SU-DHL-6 (cell line): ENCODE results near the gene SAMSN1.

ENCODE experiments used
- H2AFZ ChIP-seq: fragments of 200-600 bp; sonication (generic); 2 replicates; pipeline ENCODE4 v1.6.1; 2014; ENCODE audit warnings: low read depth, mild to moderate bottlenecking, moderate library complexity, mixed read lengths, antibody characterized with exemption, low read length; ENCODE audit not compliant: severe bottlenecking
- H3F3A ChIP-seq: fragments of 200-600 bp; shearing (Covaris generic); 2 replicates; pipeline ENCODE4 v1.6.0; 2016; ENCODE audit warnings: antibody characterized with exemption, mild to moderate bottlenecking; ENCODE audit not compliant: insufficient read depth
- H3K27ac ChIP-seq: fragments of 200-600 bp; sonication (generic); 2 replicates; pipeline ENCODE4 v1.5.1; 2016; ENCODE audit warnings: low read depth, mild to moderate bottlenecking, low read length, moderate library complexity, mixed read lengths
- H3K27me3 ChIP-seq: fragments of 200-600 bp; sonication (generic), shearing (Covaris generic); 2 replicates; pipeline ENCODE4 v1.6.0; 2014; ENCODE audit warnings: mild to moderate bottlenecking, low read length
- H3K36me3 ChIP-seq: fragments of 200-600 bp; sonication (generic); 2 replicates; pipeline ENCODE4 v1.6.1; 2014; ENCODE audit warnings: mild to moderate bottlenecking, low read length, mixed read lengths
- H3K4me2 ChIP-seq: fragments of 300-600, 200-600 bp; shearing (Covaris generic), sonication (generic); 2 replicates; pipeline ENCODE4 v1.6.0; 2014; ENCODE audit warnings: low read length, low read depth, mild to moderate bottlenecking; ENCODE audit not compliant: poor library complexity, severe bottlenecking
- H3K4me3 ChIP-seq: fragments of 200-600 bp; sonication (generic); 2 replicates; pipeline ENCODE4 v1.5.1; 2014; ENCODE audit warnings: antibody characterized with exemption, low read length, mild to moderate bottlenecking, mixed read lengths; ENCODE audit not compliant: insufficient read depth, poor library complexity, severe bottlenecking
- H3K79me2 ChIP-seq: fragments of 200-600 bp; sonication (generic); 2 replicates; pipeline ENCODE4 v1.6.1; 2014; ENCODE audit warnings: mild to moderate bottlenecking, low read length, moderate library complexity; ENCODE audit not compliant: insufficient read depth
- H3K9ac ChIP-seq: fragments of 200-600 bp; sonication (generic); 2 replicates; pipeline ENCODE4 v1.7.0; 2014; ENCODE audit warnings: mild to moderate bottlenecking, low read length
- H3K9me2 ChIP-seq: fragments of 200-600 bp; sonication (generic); replicated peaks from 2 replicates; pipeline ENCODE4 v1.6.1; 2014; ENCODE audit warnings: low read length; ENCODE audit not compliant: insufficient read depth
- H3K9me3 ChIP-seq: fragments of 200-600 bp; sonication (generic); 2 replicates; pipeline ENCODE4 v1.6.1; 2014; ENCODE audit warnings: low read length, mixed read lengths; ENCODE audit not compliant: insufficient read depth
- H4K20me1 ChIP-seq: fragments of 200-600 bp; sonication (generic); 2 replicates; pipeline ENCODE4 v1.6.1; 2014; ENCODE audit warnings: low read depth, mild to moderate bottlenecking, antibody characterized with exemption, low read length, moderate library complexity, mixed read lengths
- CTCF ChIP-seq: fragments of 200-600 bp; sonication (generic); IDR thresholded peaks from one replicate; pipeline ENCODE4 v1.5.1; 2017; ENCODE audit warnings: antibody characterized with exemption, mild to moderate bottlenecking, low read length, moderate library complexity; ENCODE audit not compliant: insufficient read depth, poor library complexity, severe bottlenecking
- EZH2phosphoT487 ChIP-seq: fragments of 200-600 bp; sonication (generic), shearing (Covaris generic); conservative IDR thresholded peaks from 2 replicates; pipeline ENCODE4 v1.6.1; 2018; ENCODE audit warnings: mild to moderate bottlenecking, antibody characterized with exemption, low read length, moderate library complexity, mixed read lengths

SAMSN1 gene

GRCh38 chr21:14536929-14537328 is 9.2 kb downstream of the SAMSN1 start:
- peaks cover 74% of the 10 kb centered on the region for H3K79me2 ChIP-seq
- no peak overlapping the region for H2AFZ ChIP-seq
- no peaks in the 10 kb centered on the region for H3K27me3 ChIP-seq
- H3K36me3 ChIP-seq = peaks cover 7% of the 10 kb centered on the region
- H3F3A ChIP-seq = peaks cover 19% of the 10 kb centered on the region; the same call in 1 of the 2 replicates
- no peak overlapping the region for H3K4me3 ChIP-seq
- TF ChIP-seq EZH2phosphoT487 = no peak
- TF ChIP-seq CTCF = no peak
- peaks cover 4% of the 10 kb centered on the region; the same call in 1 of the 2 replicates for H3K9me3 ChIP-seq
- no peaks in the 10 kb centered on the region for H4K20me1 ChIP-seq
- no peak overlapping the region for H3K27ac ChIP-seq
- H3K4me2 ChIP-seq = no peak overlapping the region
- no peaks in the 10 kb centered on the region for H3K9me2 ChIP-seq
- H3K9ac ChIP-seq = no peak overlapping the region

DNA sequence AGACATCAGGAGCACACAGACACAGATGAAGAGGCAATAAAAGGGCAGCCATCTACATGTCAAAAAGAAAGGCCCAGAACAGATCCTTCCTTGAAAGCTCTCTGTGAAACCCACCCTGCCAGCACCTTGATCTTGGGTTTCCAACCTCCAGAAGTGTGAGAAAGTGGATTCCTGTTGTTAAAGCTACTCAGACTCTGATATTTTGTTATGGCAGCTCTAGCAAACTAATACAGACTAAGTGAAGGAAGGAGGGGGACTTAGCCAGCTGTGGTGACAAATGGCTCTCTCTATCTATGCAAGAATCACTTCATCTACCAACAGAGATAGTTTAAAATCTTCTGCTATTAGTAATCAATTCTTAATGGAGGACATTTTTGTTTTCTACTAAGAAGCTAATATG is 10.4 kb downstream of the SAMSN1 start:
- Histone ChIP-seq H3K9ac (no peak overlapping the region), H3K4me2 (no peak overlapping the region), H3K9me3 (peaks cover 4% of the 10 kb centered on the region; the same call in 1 of the 2 replicates), H3F3A (peaks cover 19% of the 10 kb centered on the region; the same call in 1 of the 2 replicates), H3K27me3 (no peaks in the 10 kb centered on the region), H3K36me3 (peaks cover 7% of the 10 kb centered on the region), H3K9me2 (no peaks in the 10 kb centered on the region), H3K79me2 (peaks cover 72% of the 10 kb centered on the region), H2AFZ (no peak overlapping the region), H4K20me1 (no peaks in the 10 kb centered on the region), H3K4me3 (no peak overlapping the region), H3K27ac (peak overlapping the region; percentile 87; the same call in 1 of the 2 replicates)
- TF ChIP-seq EZH2phosphoT487 = no peak
- no peak for TF ChIP-seq CTCF

- Histone ChIP-seq H3K79me2 (peaks cover 78% of the 10 kb centered on the region), H3K9ac (peak overlapping the region; percentile 31; the same call in 1 of the 2 replicates), H3K9me3 (peaks cover 4% of the 10 kb centered on the region; the same call in 1 of the 2 replicates), H2AFZ (no peak overlapping the region), H3K27me3 (no peaks in the 10 kb centered on the region), H3K36me3 (peaks cover 7% of the 10 kb centered on the region), H3K4me2 (peak overlapping the region; percentile 62), H4K20me1 (no peaks in the 10 kb centered on the region), H3K27ac (peak overlapping the region; percentile 87), H3K4me3 (peak overlapping the region; percentile 3), H3K9me2 (no peaks in the 10 kb centered on the region), H3F3A (peaks cover 18% of the 10 kb centered on the region; the same call in 1 of the 2 replicates)
- no peak for TF ChIP-seq EZH2phosphoT487
- TF ChIP-seq CTCF = no peak
Observed at GRCh38 chr21:14533499-14534428, 12.4 kb downstream of the SAMSN1 start.
